Small intestine (tissue), 7 donors: ENCODE results near the gene FAM110C. TPM values are rescaled to one million over a fixed set of nuclear protein-coding genes. Genes with fewer than 3 reads are reported as not detected.

ENCODE experiments used
- DNase-seq, 2 donors: peaks; one replicate each; pipeline versions ENCODE4 v3.0.0 to v3.0.0-alpha.2; 2013
- FAIRE-seq: peaks from 2 replicates; lab custom pipeline; 2012; peaks lifted over from hg19 to GRCh38; lab: Jason Lieb, UNC
- H3K27ac ChIP-seq, 3 donors: one replicate each; pipeline ENCODE4 v1.5.1; 2013; ENCODE audit warnings: low read length in 2 of 3, mild to moderate bottlenecking in 2 of 3, control low read depth in 1 of 3, inconsistent platforms in 1 of 3, low read depth in 1 of 3, moderate library complexity in 1 of 3
- H3K27me3 ChIP-seq, 3 donors: one replicate each; pipeline ENCODE4 v1.6.1; 2013; ENCODE audit warnings: low read length in 3 of 3, inconsistent platforms in 1 of 3; ENCODE audit not compliant: control insufficient read depth in 3 of 3, insufficient read depth in 3 of 3
- H3K36me3 ChIP-seq, 3 donors: one replicate each; pipeline ENCODE4 v1.6.1; 2013; ENCODE audit warnings: low read length in 3 of 3, inconsistent platforms in 1 of 3, low read depth in 1 of 3, mild to moderate bottlenecking in 1 of 3, moderate library complexity in 1 of 3; ENCODE audit not compliant: control insufficient read depth in 3 of 3, insufficient read depth in 2 of 3
- H3K4me1 ChIP-seq, 3 donors: one replicate each; pipeline ENCODE4 v1.6.1; 2013; ENCODE audit warnings: low read length in 2 of 3, inconsistent platforms in 1 of 3, low read depth in 1 of 3, mild to moderate bottlenecking in 1 of 3, moderate library complexity in 1 of 3; ENCODE audit not compliant: control insufficient read depth in 3 of 3, insufficient read depth in 2 of 3
- H3K4me3 ChIP-seq, 3 donors: one replicate each; pipeline ENCODE4 v1.5.1; 2013; ENCODE audit warnings: low read length in 3 of 3, control low read depth in 1 of 3, inconsistent platforms in 1 of 3, low read depth in 1 of 3, mild to moderate bottlenecking in 1 of 3, moderate library complexity in 1 of 3
- H3K9me3 ChIP-seq, 2 donors: one replicate each; pipeline ENCODE4 v1.6.1; 2013; ENCODE audit warnings: low read depth in 1 of 2, low read length in 1 of 2; ENCODE audit not compliant: control insufficient read depth in 2 of 2, insufficient read depth in 1 of 2
- WGBS, 3 donors: extraction: QIAGEN DNeasy Blood & Tissue Kit; methylation state at CpG; one replicate each; pipeline ENCODE4 v1.1.7; 2013; 5-methylcytosine and 5-hydroxymethylcytosine counted together
- polyA plus RNA-seq, 4 donors: library from polyadenylated mRNA; stranded (reverse) in 3 of 4; unstranded in 1 of 4; fragments of 200-250 nt in 3 of 4; fragments of 120-200 nt in 1 of 4; gene quantifications; one replicate each; pipeline versions ENCODE4 v1.2.1 to v1.2.3, GENCODE V29; 2013
- donor health status: healthy with polysubstance abuse.
- donor health status: control.
- donor health status: control.
- donor health status: Bipolar disorder and iron deficiency.
- donor health status: healthy.

The FAM110C gene
- polyA plus RNA-seq, 4 donors = 6.2 to 28.3 (median 13.0) TPM

GRCh38 chr2:36318-36717 is 10.0 kb downstream of the FAM110C start:
- no peak overlapping the region for H3K4me3 ChIP-seq
- peak; percentile 78 to 80 for DNase-seq
- FAIRE-seq = no peak
- H3K9me3 ChIP-seq = no peaks in the 10 kb centered on the region
- H3K27me3 ChIP-seq = no peaks in the 10 kb centered on the region
- H3K27ac ChIP-seq = peak overlapping the region; percentile 55 to 86 (median 73)
- peaks cover 13 to 59% (median 15%) of the 10 kb centered on the region in 3 donors for H3K4me1 ChIP-seq
- WGBS, 3 donors = 10 to 75% (median 21%) methylated on average over 1 of the region's 1 CpG
- H3K36me3 ChIP-seq = peaks cover 0 to 16% (median 4%) of the 10 kb centered on the region in 3 donors

GRCh38 chr2:35852-36251 is 10.5 kb downstream of the FAM110C start:
- peak; percentile 85 to 92 for DNase-seq
- H3K4me3 ChIP-seq = no peak overlapping the region
- H3K27ac ChIP-seq = peak overlapping the region; percentile 73 to 86 (median 75)
- peaks cover 0 to 16% (median 2%) of the 10 kb centered on the region in 3 donors for H3K36me3 ChIP-seq
- H3K9me3 ChIP-seq = no peaks in the 10 kb centered on the region
- no peaks in the 10 kb centered on the region for H3K27me3 ChIP-seq
- H3K4me1 ChIP-seq = peaks cover 13 to 57% (median 15%) of the 10 kb centered on the region in 3 donors
- no peak for FAIRE-seq
- 10 to 51% (median 24%) methylated on average over 5 of the region's 5 CpGs for WGBS, 3 donors

GRCh38 chr2:33620-34019 is 12.7 kb downstream of the FAM110C start:
- Histone ChIP-seq H3K4me1 (peaks cover 12 to 53% (median 15%) of the 10 kb centered on the region in 3 donors), H3K4me3 (no peak overlapping the region), H3K27me3 (no peaks in the 10 kb centered on the region), H3K9me3 (no peaks in the 10 kb centered on the region), H3K36me3 (peaks cover 0 to 14% (median 0%) of the 10 kb centered on the region in 3 donors), H3K27ac (peak overlapping the region; percentile 52 to 68 (median 63))
- FAIRE-seq (no peak), DNase-seq (peak; percentile 84 to 94)
- WGBS, 3 donors = 4 to 38% (median 21%) methylated on average over 7 of the region's 7 CpGs

- FAIRE-seq = no peak
- H3K9me3 ChIP-seq = no peaks in the 10 kb centered on the region
- peaks cover 12 to 40% (median 15%) of the 10 kb centered on the region in 3 donors for H3K4me1 ChIP-seq
- no peaks in the 10 kb centered on the region for H3K27me3 ChIP-seq
- H3K27ac ChIP-seq = no peak overlapping the region
- 76 to 88% (median 85%) methylated on average over 5 of the region's 5 CpGs for WGBS, 3 donors
- no peak for DNase-seq
- peaks cover 0 to 1% (median 0%) of the 10 kb centered on the region in 3 donors for H3K36me3 ChIP-seq
- H3K4me3 ChIP-seq = no peak overlapping the region
These were observed 14.2 kb downstream of the FAM110C start for GRCh38 chr2:32068-32467.

GRCh38 chr2:29253-29652 is 17.1 kb downstream of the FAM110C start:
- H3K4me3 ChIP-seq = no peak overlapping the region
- H3K4me1 ChIP-seq = peaks cover 0 to 21% (median 8%) of the 10 kb centered on the region in 3 donors
- no peaks in the 10 kb centered on the region for H3K9me3 ChIP-seq
- H3K27me3 ChIP-seq = no peaks in the 10 kb centered on the region
- H3K36me3 ChIP-seq = no peaks in the 10 kb centered on the region
- FAIRE-seq (no peak), DNase-seq (no peak)
- 82 to 88% (median 83%) methylated on average over 1 of the region's 1 CpG for WGBS, 3 donors
- H3K27ac ChIP-seq = no peak overlapping the region

- Histone ChIP-seq H3K36me3 (no peaks in the 10 kb centered on the region), H3K4me3 (no peak overlapping the region), H3K27me3 (no peaks in the 10 kb centered on the region), H3K27ac (no peak overlapping the region), H3K9me3 (no peaks in the 10 kb centered on the region), H3K4me1 (peaks cover 0 to 20% (median 3%) of the 10 kb centered on the region in 3 donors)
- DNase-seq (no peak), FAIRE-seq (no peak)
- WGBS, 3 donors = 67 to 82% (median 77%) methylated on average over 5 of the region's 5 CpGs
These were observed 17.8 kb downstream of the FAM110C start for GRCh38 chr2:28406-28975.

- no peaks in the 10 kb centered on the region for H3K27me3 ChIP-seq
- peaks cover 0 to 15% (median 3%) of the 10 kb centered on the region in 3 donors for H3K4me1 ChIP-seq
- FAIRE-seq (no peak), DNase-seq (no peak)
- H3K9me3 ChIP-seq = no peaks in the 10 kb centered on the region
- H3K4me3 ChIP-seq = no peak overlapping the region
- no peak overlapping the region for H3K27ac ChIP-seq
- H3K36me3 ChIP-seq = no peaks in the 10 kb centered on the region
- 65 to 93% (median 84%) methylated on average over 4 of the region's 4 CpGs for WGBS, 3 donors
These were observed 19.4 kb downstream of the FAM110C start for GRCh38 chr2:26891-27290.

- H3K9me3 ChIP-seq = no peaks in the 10 kb centered on the region
- WGBS, 3 donors = 75 to 90% (median 85%) methylated on average over 4 of the region's 4 CpGs
- no peak for DNase-seq
These were observed 20.8 kb downstream of the FAM110C start for GRCh38 chr2:25543-25942.

More at GRCh38 chr2:25543-25942, 20.8 kb downstream of the FAM110C start:
- no peak overlapping the region for H3K4me3 ChIP-seq
- H3K4me1 ChIP-seq = peaks cover 0 to 15% (median 3%) of the 10 kb centered on the region in 3 donors
- H3K27ac ChIP-seq = no peak overlapping the region
- no peak for FAIRE-seq
- no peaks in the 10 kb centered on the region for H3K27me3 ChIP-seq
- no peaks in the 10 kb centered on the region for H3K36me3 ChIP-seq
